Putamen (tissue), 1 donor: ENCODE measurements around the gene NDFIP1.

Experiments
- DNase-seq: peaks from one replicate; pipeline ENCODE4 v3.0.0-alpha.2; 2016; ENCODE audit warnings: low spot score

The NDFIP1 gene

DNA sequence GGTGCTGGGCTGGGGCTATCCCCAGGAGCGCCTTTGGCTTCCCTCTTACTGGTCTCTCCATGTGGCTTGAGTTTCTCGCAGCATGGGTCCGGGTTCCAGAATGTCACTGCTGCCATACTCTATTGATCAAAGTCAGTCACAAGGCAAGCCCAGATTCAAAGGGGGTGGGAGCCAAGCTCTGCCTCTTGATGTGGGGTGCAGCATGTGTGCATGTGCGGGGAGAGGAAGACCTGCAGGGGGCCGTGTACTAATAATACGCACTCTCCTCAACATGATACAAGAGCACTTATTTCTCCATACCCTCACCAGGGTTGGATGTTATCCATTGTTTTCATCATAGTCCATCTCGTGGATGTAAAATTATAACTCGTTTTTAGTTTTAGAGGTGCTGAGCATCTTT is 81.2 kb downstream of the NDFIP1 start:
- DNase-seq = no peak

GRCh38 chr5:142191776-142192175 is 83.2 kb downstream of the NDFIP1 start:
- DNase-seq = no peak

GRCh38 chr5:142192286-142193113 is 83.9 kb downstream of the NDFIP1 start:
- DNase-seq = no peak

GRCh38 chr5:142193114-142193428 is 84.5 kb downstream of the NDFIP1 start:
- no peak for DNase-seq

GRCh38 chr5:142197098-142197497 is 88.5 kb downstream of the NDFIP1 start:
- DNase-seq = no peak

DNA sequence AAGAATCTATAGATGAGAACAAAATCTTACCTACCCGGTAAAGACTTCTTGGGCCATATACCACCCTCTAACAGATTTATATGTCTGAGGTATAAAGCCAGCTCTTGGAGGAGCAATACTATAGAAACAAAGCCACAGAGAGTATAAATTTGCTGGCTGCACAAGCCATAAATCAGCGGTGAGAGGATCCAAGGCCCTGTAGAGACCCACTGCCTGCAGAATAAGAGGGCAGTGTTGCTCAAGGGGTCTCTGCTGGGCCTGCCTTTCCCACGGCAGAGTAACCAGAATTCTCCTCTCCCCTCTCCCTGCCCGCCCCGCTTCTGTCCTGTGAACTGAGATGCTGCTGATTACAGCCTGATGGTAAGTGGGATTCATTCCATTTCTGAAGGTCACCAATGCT is 89.2 kb downstream of the NDFIP1 start:
- DNase-seq = no peak

GRCh38 chr5:142199388-142199787 is 90.8 kb downstream of the NDFIP1 start:
- no peak for DNase-seq

- DNase-seq = no peak
Measured at GRCh38 chr5:142200387-142200786, 91.8 kb downstream of the NDFIP1 start.

GRCh38 chr5:142201471-142201887 is 92.9 kb downstream of the NDFIP1 start:
- DNase-seq = no peak

DNA sequence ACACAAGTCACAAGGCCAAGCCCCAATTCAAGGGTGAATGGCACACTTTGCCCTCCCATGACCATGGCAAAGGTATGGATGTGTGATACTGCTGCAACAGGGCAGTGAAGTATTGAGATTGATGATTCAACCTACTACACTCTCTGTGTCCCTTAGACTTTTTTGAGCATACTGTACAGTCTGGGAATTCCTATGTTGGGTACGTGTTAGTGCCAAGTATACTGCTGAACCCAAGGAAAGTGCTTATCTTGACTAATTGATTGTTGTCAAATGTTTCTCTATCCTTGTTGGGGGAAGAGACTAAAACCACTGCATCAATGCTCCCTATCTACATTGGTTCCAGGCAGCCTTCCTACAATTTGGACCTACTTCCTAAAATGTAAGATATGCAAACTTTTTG is 93.7 kb downstream of the NDFIP1 start:
- no peak for DNase-seq
